HG02642 (cell line): ENCODE results near the gene KCNIP4.

ENCODE experiments used
- ATAC-seq: cut with Tn5 transposase; IDR thresholded peaks from one replicate; pipeline ENCODE4 v1.9.1; 2021; ENCODE audit warnings: mild to moderate bottlenecking; ENCODE audit not compliant: unreplicated experiment, poor library complexity

KCNIP4 gene

GRCh38 chr4:21271439-21272052 is 677.0 kb downstream of the KCNIP4 start:
- no peak for ATAC-seq

- ATAC-seq: no peak
Observed at GRCh38 chr4:21248331-21248730, 700.2 kb downstream of the KCNIP4 start.

GRCh38 chr4:21242163-21242562 is 706.4 kb downstream of the KCNIP4 start:
- no peak for ATAC-seq

GRCh38 chr4:21226637-21227538 is 721.7 kb downstream of the KCNIP4 start:
- no peak for ATAC-seq

GRCh38 chr4:21211846-21212245 is 736.7 kb downstream of the KCNIP4 start:
- ATAC-seq: no peak

- no peak for ATAC-seq
Observed at GRCh38 chr4:21209860-21210259, 738.7 kb downstream of the KCNIP4 start.

GRCh38 chr4:21205821-21206531 is 742.6 kb downstream of the KCNIP4 start:
- ATAC-seq: no peak

- ATAC-seq: no peak
Observed at GRCh38 chr4:21203416-21203815, 745.2 kb downstream of the KCNIP4 start.

- no peak for ATAC-seq
Observed at GRCh38 chr4:21202959-21203358, 745.6 kb downstream of the KCNIP4 start.

GRCh38 chr4:21198683-21199082 is 749.9 kb downstream of the KCNIP4 start:
- no peak for ATAC-seq

GRCh38 chr4:21195682-21196081 is 752.9 kb downstream of the KCNIP4 start:
- ATAC-seq: no peak

GRCh38 chr4:21192367-21192766 is 756.2 kb downstream of the KCNIP4 start:
- no peak for ATAC-seq

GRCh38 chr4:21191317-21191716 is 757.3 kb downstream of the KCNIP4 start:
- no peak for ATAC-seq

GRCh38 chr4:21184788-21185187 is 763.8 kb downstream of the KCNIP4 start:
- ATAC-seq: no peak

GRCh38 chr4:21181716-21182115 is 766.9 kb downstream of the KCNIP4 start:
- no peak for ATAC-seq

- ATAC-seq: no peak
Observed at GRCh38 chr4:21177871-21178270, 770.7 kb downstream of the KCNIP4 start.

- no peak for ATAC-seq
Observed at GRCh38 chr4:21177092-21177491, 771.5 kb downstream of the KCNIP4 start.

GRCh38 chr4:21167711-21168110 is 780.9 kb downstream of the KCNIP4 start:
- ATAC-seq: no peak

- no peak for ATAC-seq
Observed at GRCh38 chr4:21155367-21155766, 793.2 kb downstream of the KCNIP4 start.

GRCh38 chr4:21139327-21139726 is 809.2 kb downstream of the KCNIP4 start:
- ATAC-seq: no peak

GRCh38 chr4:21136051-21136630 is 812.4 kb downstream of the KCNIP4 start:
- no peak for ATAC-seq
